ENCODE results near the gene NUMB.

The NUMB gene

GRCh38 chr14:73241481-73242165 is 216.7 kb downstream of the NUMB start:
- no peak for DNase-seq

DNA sequence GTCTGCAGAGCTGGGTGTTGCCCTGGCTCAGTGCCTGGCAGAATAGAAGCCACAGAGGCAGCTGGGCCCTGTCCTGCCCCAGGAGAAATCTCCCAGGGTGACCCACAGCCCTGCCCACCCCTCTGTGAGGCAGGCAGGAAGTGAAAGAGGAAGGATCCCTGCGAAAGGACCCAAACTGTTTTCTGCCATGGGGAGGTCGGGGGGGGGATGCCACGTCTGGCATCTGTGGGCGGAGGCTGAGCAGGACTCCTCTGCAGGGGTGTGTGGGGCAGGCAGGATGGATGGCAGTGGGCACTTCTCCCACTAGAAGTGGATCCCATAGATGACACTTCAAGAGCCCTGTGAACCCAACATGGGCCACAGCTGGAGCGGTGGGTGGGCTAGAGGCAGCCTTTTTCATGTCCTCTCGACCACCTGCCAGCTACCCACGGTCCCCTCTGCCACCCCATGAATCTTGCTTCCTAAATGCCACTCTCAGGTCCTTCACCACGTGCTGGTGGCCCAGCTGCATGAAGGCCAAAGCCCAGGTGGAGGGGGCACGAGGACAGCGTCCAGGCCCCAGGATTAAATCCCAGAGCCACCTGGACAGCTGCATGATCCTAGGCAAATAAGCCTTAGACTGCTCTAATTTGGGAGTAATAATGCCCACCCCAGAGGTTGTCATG is 217.4 kb downstream of the NUMB start:
- no peak for DNase-seq

- DNase-seq, result no peak
These were observed 218.7 kb downstream of the NUMB start for GRCh38 chr14:73239393-73240241.

DNA sequence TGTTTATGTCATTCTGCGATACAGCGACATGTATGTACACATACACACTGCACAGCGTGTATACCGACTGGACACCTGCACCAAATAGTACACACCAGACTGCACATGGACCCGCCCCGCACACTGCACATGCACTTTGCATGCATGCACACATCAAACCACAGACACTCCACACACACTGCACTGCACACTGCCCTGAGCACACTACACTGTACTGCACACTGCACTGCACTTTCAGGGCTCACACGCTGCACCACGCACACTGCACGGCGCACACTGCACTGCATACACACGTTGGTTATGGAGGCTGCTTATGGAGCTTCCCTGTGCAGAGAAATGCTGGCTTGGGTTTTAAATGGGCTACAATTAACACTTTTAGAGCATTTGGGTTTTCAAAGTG is 219.4 kb downstream of the NUMB start:
- no peak for DNase-seq

DNA sequence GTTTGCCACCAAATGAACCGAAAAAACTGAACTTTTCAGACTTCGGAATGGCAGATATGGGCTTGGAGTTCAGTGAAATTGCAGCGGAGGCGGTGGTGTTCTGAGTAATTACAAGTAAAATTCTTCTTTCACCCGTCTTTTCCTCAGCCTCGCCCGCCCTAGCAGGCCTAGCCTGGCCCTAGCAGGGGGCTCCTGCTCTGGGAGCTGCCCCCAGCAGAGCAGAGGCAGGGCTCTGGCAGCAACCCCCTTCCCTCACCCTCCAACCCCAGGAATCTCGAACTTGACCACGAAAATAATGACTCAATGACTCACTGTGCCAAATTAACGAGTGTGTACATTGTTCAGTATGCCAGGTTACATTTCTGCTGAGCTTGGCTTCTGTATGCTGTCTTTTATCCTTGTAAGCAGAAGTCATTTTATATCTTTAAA is 219.9 kb downstream of the NUMB start:
- DNase-seq, result no peak

- DNase-seq, result no peak
These were observed 220.4 kb downstream of the NUMB start for GRCh38 chr14:73237786-73238423.

DNA sequence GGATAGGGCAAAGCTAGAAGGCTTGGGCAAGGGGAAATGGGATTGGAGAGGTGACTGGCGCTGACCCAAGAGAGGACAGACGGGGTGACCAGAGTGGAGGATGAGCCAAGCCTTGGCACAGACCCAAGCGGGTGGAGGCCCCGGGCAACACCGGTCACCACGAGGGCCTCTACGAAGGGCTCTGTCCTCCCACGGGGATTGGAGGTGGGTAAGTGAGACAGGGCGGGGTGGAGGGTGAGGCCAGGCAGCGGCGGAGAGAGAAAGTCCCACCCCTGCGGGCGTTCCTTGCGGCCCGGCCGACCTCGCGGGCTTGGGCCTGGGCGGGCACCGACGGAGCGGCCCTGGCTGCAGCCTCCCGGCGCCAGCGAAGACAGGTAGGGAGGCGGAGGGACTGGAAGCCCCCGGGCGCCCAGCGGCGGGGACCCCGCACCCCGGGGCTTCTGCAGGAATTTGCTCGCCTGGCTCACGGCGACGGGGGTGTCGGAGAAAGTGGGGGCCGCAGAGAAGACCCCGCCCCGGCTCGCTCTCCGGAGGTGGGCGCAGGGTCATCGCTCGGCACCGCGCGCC is 221.0 kb downstream of the NUMB start, which contains the start of gene PAPLN:
TSS of gene PAPLN (plus strand) at position 288 of the 567 bp plus-strand sequence. CDS start 2,273 bp downstream, outside the sequence.
- DNase-seq, result no peak

DNA sequence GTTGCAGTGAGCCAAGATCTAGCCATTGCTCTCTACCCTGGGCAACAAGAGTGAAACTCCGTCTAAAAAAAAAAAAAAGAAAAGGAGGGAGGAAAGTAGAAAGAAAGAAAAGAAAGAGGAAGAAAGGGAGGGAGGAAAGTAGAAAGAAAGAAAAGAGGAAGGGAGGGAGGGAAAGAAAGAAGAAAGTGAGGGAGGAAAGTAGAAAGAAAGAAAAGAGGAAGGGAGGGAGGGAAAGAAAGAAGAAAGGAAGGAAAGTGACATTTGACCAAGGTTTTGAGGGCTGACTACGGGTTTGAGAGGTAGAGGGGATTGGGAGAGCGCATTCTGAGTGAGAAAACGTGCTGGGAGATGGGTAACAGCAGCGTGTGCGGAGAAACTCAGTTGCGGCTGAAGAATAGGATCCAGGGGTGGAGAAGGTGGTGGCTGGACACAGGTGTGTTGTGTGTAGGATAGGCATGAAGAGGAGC is 221.6 kb downstream of the NUMB start:
- no peak for DNase-seq

DNA sequence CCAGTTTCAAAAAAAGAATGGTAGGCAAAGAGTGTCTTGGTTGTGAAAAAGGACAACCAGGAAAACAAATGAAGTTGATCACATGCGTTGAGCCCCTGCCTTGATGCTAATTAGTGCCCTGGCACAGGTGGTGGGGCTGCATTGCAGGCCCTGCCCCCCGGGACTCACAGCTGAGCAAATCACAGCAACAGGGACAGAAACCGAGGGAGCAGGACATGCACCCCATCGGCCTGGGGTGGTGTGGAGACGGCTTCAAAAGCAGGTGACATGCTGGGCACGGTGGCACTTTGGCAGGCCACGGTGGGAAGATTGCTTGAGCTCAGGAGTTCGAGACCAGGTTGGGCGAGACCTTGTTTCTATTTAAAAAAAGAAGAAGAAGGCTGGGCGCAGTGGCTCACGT is 222.2 kb downstream of the NUMB start:
- no peak for DNase-seq

DNA sequence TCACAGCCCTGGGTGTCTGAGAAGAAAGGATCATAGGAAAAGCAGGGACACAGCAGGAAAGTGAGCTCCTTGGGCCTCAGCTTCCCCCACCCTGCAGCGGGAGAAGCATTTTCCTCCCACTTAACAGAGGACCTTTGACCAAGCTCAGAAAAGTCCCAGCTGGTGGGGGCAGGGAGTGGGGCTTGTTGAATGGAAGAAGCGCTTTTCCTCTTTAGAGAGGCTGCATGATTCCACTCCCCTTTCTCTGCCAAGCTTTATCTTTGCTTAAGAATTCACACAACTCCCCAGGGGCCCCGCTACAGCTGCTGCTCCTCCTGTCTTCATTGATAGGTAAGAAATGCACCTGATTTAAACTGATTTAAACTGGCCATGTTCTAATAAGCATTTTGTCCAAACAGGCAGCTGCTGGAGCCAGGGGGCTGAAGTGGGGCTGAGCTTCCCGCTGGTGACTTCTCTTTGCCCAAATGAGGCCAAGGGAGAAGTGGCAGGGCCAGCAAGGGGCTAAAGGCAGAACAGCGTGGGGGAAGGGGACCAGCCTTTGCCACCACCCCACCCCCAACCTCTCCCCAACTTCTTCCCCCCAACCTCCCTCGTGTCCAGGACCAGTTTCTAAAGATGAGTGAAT is 222.7 kb downstream of the NUMB start:
- no peak for DNase-seq

DNA sequence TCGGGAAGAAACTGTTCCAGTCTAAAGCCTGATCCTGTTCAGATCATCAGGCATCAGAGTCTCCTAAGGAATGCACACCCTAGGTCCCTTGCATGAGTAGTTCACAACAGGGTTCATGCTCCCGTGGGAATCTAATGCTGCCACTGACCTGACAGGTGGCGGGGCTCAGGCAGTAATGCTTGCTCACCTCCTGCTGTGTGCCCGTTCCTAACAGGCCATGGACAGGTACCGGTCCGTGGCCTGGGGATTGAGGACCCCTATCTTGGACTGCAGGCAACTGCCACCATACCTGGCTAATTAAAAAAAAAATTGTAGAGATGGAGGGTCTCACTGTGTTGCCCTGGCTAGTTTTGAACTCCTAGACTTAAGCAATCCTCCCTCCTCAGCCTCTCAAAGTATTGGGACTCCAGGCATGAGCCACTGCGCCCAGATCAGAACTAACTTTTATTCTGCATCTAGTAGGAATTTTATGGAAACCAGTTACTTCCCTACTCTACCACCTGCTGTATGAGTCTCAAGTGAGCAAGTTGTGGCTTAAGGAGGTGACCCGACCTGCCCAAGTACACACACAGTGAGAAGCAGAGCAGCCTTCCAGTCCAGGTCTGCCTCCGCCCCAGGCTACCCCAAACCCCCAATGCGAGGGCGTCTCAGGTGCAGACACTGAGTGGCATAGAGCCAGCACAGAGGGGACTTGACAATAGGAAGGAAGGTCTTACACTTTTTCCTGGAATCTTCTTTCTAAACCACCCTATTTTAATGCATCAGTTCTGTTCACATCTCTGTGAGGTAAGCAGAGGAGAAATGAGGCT is 223.6 kb downstream of the NUMB start:
- no peak for DNase-seq

DNA sequence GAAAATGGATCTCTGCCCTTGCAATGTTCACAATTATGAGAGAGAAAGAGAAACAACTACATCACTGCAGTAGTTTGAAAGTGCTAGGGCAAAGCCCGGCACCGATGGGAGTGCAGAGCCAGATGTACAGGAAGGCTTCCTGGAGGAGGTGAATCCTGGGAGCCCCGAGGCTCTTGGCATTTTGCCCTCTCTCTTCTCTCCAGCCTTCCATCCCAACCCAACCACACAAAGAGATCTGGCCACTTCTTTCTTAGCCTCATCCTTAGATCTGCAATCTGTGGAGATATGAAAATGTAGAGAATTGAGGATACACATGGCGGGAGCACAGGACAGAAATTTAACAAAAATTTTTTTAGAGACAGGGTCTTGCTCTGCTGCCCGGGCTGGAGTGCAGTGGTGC is 224.3 kb downstream of the NUMB start:
- no peak for DNase-seq

- DNase-seq, result no peak
These were observed 224.8 kb downstream of the NUMB start for GRCh38 chr14:73233564-73233963.

GRCh38 chr14:73232984-73233383 is 225.4 kb downstream of the NUMB start:
- DNase-seq, result no peak

DNA sequence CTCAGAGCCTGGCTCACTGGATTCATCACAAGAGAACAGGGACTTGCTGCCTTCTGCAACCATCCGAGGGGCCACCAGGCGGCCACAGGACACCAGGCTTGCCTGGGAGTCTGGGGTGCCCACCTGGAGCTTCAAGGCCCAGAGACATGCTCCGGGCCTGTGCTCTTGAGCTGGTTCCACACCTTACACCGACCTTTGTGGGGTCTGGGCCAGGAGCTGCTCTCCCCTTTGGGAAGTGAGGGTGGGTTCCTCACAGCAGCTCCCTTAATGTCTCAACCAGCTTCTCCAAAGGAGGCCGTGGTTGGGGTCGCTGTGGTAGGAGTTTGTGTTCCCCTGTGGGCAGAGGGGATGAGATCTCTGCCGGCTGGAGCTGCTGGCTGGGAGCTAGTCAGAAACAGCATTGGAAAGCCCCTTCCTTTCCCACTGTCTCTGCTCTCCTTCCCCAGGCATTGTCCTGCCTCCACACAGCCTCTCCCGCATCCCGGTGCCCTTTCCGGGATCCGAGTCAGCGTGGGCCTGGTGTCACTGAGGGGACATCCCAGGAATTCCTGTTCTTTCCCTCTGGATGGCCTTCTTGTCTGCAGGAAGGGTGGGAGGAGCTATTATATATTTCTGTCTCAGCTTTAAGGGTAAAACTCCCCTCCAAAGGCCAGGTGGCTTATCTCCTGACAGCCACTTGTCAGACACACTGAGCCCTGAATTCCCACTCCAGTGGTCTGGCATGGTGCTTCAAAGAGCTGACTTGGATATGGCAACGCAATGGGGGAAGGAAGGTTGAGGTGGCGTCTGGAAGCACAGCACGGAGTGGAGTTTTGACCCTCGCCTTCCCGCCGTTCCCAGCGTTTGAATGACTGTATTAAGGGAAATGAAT is 226.1 kb downstream of the NUMB start:
- no peak for DNase-seq

DNA sequence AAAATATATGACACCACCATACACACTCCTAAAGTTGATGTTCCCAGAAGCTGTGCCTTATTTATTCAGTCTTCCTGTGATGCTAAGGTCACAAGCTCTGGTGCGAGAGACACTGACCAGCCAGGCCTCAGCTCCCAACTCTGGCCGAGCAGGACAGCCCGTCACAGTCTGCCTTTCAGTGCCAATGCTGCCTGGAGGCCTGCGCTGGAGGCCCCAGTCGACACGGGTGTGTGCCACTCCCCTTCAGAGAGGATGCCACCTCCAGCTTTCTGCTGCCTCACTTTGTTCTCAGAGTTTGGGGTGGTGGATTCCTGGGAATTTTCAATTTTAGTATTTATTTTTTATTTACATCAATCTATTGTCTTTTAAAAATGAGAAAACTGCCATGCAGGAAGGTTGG is 228.3 kb downstream of the NUMB start:
- DNase-seq, result no peak

DNA sequence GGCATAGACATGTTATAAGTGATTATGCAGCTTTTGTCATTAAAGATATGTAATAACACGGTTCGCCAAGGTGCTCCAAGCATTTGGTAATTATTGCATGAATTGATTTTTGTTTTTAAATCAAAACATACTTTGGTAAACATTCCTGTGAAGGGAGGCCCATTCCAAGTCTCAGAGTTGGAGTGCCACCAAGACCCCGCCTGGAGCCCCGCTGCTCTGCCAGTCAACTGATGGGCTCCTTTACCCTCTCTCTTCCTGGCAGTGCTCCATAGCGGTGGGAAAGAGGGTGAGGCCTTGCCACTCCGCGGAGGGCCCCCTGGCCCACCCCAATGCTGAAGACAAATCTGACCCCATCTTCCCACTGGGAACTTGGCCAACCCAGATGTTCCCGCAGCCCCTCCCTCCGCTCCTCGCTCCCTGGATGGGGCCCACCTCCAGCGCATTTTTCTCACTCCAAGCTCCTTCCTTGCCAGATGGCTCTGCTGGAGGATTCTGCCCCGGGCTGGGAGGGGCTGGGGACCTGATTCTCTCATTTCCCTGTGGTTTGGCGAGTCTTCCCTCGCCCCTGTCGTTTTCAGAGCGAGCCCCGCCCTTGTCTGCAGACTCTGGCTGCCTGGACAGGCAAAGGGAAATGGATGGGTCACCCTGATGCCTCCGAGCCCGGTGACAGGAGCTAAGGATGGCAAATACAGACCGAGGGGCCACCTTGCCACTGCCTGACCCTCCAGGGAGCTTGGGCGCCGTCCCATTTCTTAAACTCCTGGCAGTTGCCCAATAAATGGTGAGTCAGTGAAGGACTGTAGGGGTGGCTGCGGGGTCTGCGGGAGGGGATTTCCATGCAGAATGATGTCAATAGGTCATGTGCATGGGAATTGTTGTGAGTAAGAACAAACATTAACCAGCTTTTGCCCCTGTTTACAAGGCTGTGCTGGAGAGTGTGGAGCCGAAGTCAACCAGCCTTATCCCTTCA is 230.2 kb downstream of the NUMB start:
- no peak for DNase-seq

GRCh38 chr14:73225496-73225895 is 232.8 kb downstream of the NUMB start:
- no peak for DNase-seq
